ENCODE results near the gene UBE2E3. TPM values are rescaled to one million over a fixed set of nuclear protein-coding genes. Genes with fewer than 3 reads are reported as not detected.

UBE2E3 gene
- total RNA-seq, 1 experiment from 2014 or later, result 180 TPM

DNA sequence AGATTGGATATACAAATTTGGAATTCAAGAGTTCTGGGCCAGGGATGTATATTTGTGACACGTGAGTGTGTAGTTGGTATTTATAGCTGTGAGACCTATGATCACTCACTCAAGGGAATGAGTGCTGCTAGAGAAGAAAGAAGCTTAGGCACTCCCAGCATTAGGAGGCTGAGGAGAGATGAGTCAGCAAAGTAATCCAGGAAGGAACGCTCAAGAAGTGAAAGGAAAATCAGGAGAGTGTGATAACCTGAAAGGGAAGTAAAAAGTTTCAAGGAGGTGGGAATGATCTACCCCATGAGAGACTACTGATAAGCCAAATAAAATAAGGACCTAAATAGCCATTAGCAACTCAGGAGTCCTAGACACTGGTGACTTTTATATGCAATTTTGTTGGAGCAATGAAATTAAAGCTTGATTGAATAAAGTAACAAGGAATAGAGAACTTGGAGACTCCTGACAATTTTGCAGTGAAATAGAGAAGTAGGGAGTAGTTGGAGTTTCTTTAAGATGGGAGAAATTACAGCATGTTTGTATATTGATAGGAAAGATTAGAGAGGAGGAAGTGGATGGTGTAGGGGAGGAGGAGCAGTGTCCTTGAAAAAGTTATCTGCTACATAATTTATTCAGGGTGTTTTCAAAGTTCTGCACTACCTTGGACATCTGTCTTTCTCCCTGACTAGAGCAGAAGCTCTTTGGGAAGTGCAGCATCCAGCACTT, 89.9 kb downstream of the UBE2E3 start:
- ChIA-PET POLR2A (ENCODE audit: unreplicated experiment) (interaction anchor here (0.6 kb wide), 2 partner anchors 90 to 483 kb away, joined by 4 to 7 read pairs; no protein-coding TSS in a partner anchor), CTCF (interaction anchor here (0.7 to 1.0 kb wide), 3 partner anchors 12 to 944 kb away, joined by 3 to 4 read pairs (median 3); no protein-coding TSS in a partner anchor)
- no peaks in the 10 kb centered on the region for H3K27me3 ChIP-seq (ENCODE audit: insufficient read depth, low read depth)
- no peaks in the 10 kb centered on the region for H3F3A ChIP-seq (ENCODE audit: insufficient read depth, low read depth)
- H3K9me3 ChIP-seq (ENCODE audit: insufficient read depth, low read depth), result no peaks in the 10 kb centered on the region
- 0 out of 2 replicates have a peak, but pooled peaks cover 4% of the 10 kb centered on the region for H3K4me1 ChIP-seq (replicated peaks; ENCODE audit: insufficient read depth)
- no TSS peak for BruUV-seq (replicated peaks)
- 0 out of 2 replicates have a peak, but pooled peaks cover 4% of the 10 kb centered on the region for H4K20me1 ChIP-seq (ENCODE audit: insufficient read depth)
- H3K27ac ChIP-seq, result no peak overlapping the region
- H2AFZ ChIP-seq, result no peak overlapping the region
- TF ChIP-seq CTCF (conservative IDR thresholded peaks at IDR 0.05) (no peak), EZH2 (IDR thresholded peaks at IDR 0.05; ENCODE audit: low read depth) (no peak)
- H3K4me3 ChIP-seq, result no peak overlapping the region
- DNase-seq, result peak in 1 of 2 experiments; percentile 16
- no peak overlapping the region for H3K4me2 ChIP-seq
- intact Hi-C loops (cut with micrococcal nuclease; ENCODE audit: unreplicated experiment), result loop anchor here (10.0 kb wide), 3 partner anchors 505 to 1585 kb away; no protein-coding TSS in a partner anchor
- H3K9me2 ChIP-seq (ENCODE audit: insufficient read depth), result no peaks in the 10 kb centered on the region
- H3K36me3 ChIP-seq (ENCODE audit: low read depth), result no peaks in the 10 kb centered on the region
- 0 out of 2 replicates have a peak, but pooled peaks cover 5% of the 10 kb centered on the region for H3K79me2 ChIP-seq (ENCODE audit: low read depth)

- TF ChIP-seq CTCF (conservative IDR thresholded peaks at IDR 0.05), result no peak
- no peak for TF ChIP-seq EZH2 (IDR thresholded peaks at IDR 0.05; ENCODE audit: low read depth)
- Histone ChIP-seq H3K27me3 (ENCODE audit: insufficient read depth, low read depth) (no peaks in the 10 kb centered on the region), H3K9me2 (ENCODE audit: insufficient read depth) (no peaks in the 10 kb centered on the region), H3K4me1 (replicated peaks; ENCODE audit: insufficient read depth) (0 out of 2 replicates have a peak, but pooled peaks cover 4% of the 10 kb centered on the region), H3K36me3 (ENCODE audit: low read depth) (no peaks in the 10 kb centered on the region), H3K27ac (no peak overlapping the region), H4K20me1 (ENCODE audit: insufficient read depth) (0 out of 2 replicates have a peak, but pooled peaks cover 4% of the 10 kb centered on the region), H3K9me3 (ENCODE audit: insufficient read depth, low read depth) (no peaks in the 10 kb centered on the region), H3K4me2 (no peak overlapping the region), H3K79me2 (ENCODE audit: low read depth) (0 out of 2 replicates have a peak, but pooled peaks cover 5% of the 10 kb centered on the region), H3K4me3 (no peak overlapping the region), H2AFZ (no peak overlapping the region), H3F3A (ENCODE audit: insufficient read depth, low read depth) (no peaks in the 10 kb centered on the region)
- ChIA-PET CTCF (interaction anchor here (0.7 to 1.0 kb wide), 3 partner anchors 13 to 764 kb away, joined by 3 to 4 read pairs (median 4); no protein-coding TSS in a partner anchor), POLR2A (ENCODE audit: unreplicated experiment) (interaction anchor here (0.6 kb wide), 1 partner anchor 91 kb away, joined by 7 read pairs; no protein-coding TSS in a partner anchor)
- BruUV-seq (replicated peaks), result no TSS peak
- no peak for DNase-seq
- intact Hi-C loops (cut with micrococcal nuclease; ENCODE audit: unreplicated experiment), result loop anchor here (10.0 kb wide), 3 partner anchors 504 to 1584 kb away; no protein-coding TSS in a partner anchor
These were observed 90.4 kb downstream of the UBE2E3 start for GRCh38 chr2:181070836-181071200.

GRCh38 chr2:181072486-181073235, 92.3 kb downstream of the UBE2E3 start:
- intact Hi-C loops (cut with micrococcal nuclease; ENCODE audit: unreplicated experiment), result loop anchor here (10.0 kb wide), 3 partner anchors 502 to 1582 kb away; no protein-coding TSS in a partner anchor
- BruUV-seq (replicated peaks), result no TSS peak
- Histone ChIP-seq H3K79me2 (ENCODE audit: low read depth) (0 out of 2 replicates have a peak, but pooled peaks cover 5% of the 10 kb centered on the region), H4K20me1 (ENCODE audit: insufficient read depth) (no peaks in the 10 kb centered on the region), H3K4me3 (no peak overlapping the region), H3K9me3 (ENCODE audit: insufficient read depth, low read depth) (no peaks in the 10 kb centered on the region), H3K4me2 (no peak overlapping the region), H3K36me3 (ENCODE audit: low read depth) (no peaks in the 10 kb centered on the region), H3K4me1 (replicated peaks; ENCODE audit: insufficient read depth) (0 out of 2 replicates have a peak, but pooled peaks cover 4% of the 10 kb centered on the region), H2AFZ (no peak overlapping the region), H3F3A (ENCODE audit: insufficient read depth, low read depth) (peaks cover 5% of the 10 kb centered on the region; the same call in 1 of the 2 replicates), H3K27me3 (ENCODE audit: insufficient read depth, low read depth) (no peaks in the 10 kb centered on the region), H3K9me2 (ENCODE audit: insufficient read depth) (no peaks in the 10 kb centered on the region), H3K27ac (no peak overlapping the region)
- DNase-seq, result no peak
- ChIA-PET POLR2A (ENCODE audit: unreplicated experiment) (interaction anchor here (0.5 to 0.6 kb wide), 2 partner anchors 103 to 247 kb away, joined by 3 to 7 read pairs; no protein-coding TSS in a partner anchor), CTCF (interaction anchor here (0.6 to 0.7 kb wide), 2 partner anchors 12 to 40 kb away, joined by 6 to 9 read pairs; no protein-coding TSS in a partner anchor)
- TF ChIP-seq CTCF (conservative IDR thresholded peaks at IDR 0.05) (no peak), EZH2 (IDR thresholded peaks at IDR 0.05; ENCODE audit: low read depth) (no peak)

Measured in PC-9 (cell line).